ENCODE measurements around the gene PATJ. TPM values are rescaled to one million over a fixed set of nuclear protein-coding genes. Genes with fewer than 3 reads are reported as not detected.

PATJ gene
- total RNA-seq, result 35.1 and 56.1 TPM in 2 replicates

GRCh38 chr1:61741711-61742619 is at the start of gene PATJ:
TSS of gene PATJ (plus strand) at chr1:61742480. CDS start at chr1:61762893, 20,413 bp downstream.

GRCh38 chr1:61724813-61725694 is 17.2 kb upstream of the PATJ start, which contains the start of gene TM2D1:
TSS of gene TM2D1 (minus strand) at chr1:61725141. CDS start at chr1:61725120, 21 bp downstream.

GRCh38 chr1:62194651-62195544 is 452.6 kb downstream of the PATJ start, which contains the start of gene L1TD1:
TSS of gene L1TD1 (plus strand) at chr1:62194849. CDS start at chr1:62206629, 11,780 bp downstream.

Small RNA genes within 50 kb of the gene (small RNA-seq; reads per million reads assigned to genes)
- gene LAMTOR5P1 (not detected), gene MIR3116-1 (not detected), gene RN7SL180P (not detected), gene RNU6-1177P (not detected), gene RNU6-414P (not detected)

Other genes starting within 250 kb of the PATJ start
- gene TM2D1, start 17.3 kb upstream of the PATJ start, total RNA-seq, result 34.7 and 58.9 TPM in 2 replicates